ENCODE measurements around the gene AQP12A. TPM values are rescaled to one million over a fixed set of nuclear protein-coding genes. Genes with fewer than 3 reads are reported as not detected.

AQP12A gene
- total and polyA plus RNA-seq, 2 donors (not counting 1 experiment from before 2014, with no cell fraction given), result not detected

GRCh38 chr2:240645801-240646175 lies 45.9 kb upstream of the AQP12A start:
- CTCF ChIA-PET, result no interaction called here

GRCh38 chr2:240646176-240646899 lies 45.3 kb upstream of the AQP12A start:
- peaks cover 29% of the 10 kb centered on the region for H3K27me3 Mint-ChIP-seq
- Histone ChIP-seq H3K36me3 (replicated peaks in 1 of 2; ENCODE audit: control extremely low read depth in 1 of 2, control insufficient read depth in 1 of 2, extremely low read depth in 1 of 2, insufficient read depth in 2 of 2, low read length in 1 of 2) (no peaks in the 10 kb centered on the region), H3K27ac (ENCODE audit: low read length in 2 of 2) (no peak overlapping the region), H3K79me2 (ENCODE audit: control insufficient read depth, insufficient read depth, low read length) (no peaks in the 10 kb centered on the region), H3K4me1 (ENCODE audit: control insufficient read depth in 2 of 2, insufficient read depth in 2 of 2, low read length in 2 of 2) (no peaks in the 10 kb centered on the region), H3K9me3 (ENCODE audit: control extremely low read depth in 1 of 3, control insufficient read depth in 2 of 3, insufficient read depth in 1 of 3, low read length in 2 of 3) (peaks cover 0 to 14% (median 0%) of the 10 kb centered on the region in 3 donors), H4K20me1 (ENCODE audit: control insufficient read depth, insufficient read depth, low read length, poor library complexity, severe bottlenecking) (no peaks in the 10 kb centered on the region), H2AFZ (ENCODE audit: insufficient read depth, low read depth, low read length, poor library complexity, severe bottlenecking) (no peak overlapping the region), H3K9ac (ENCODE audit: low read length) (no peak overlapping the region), H3K4me2 (replicated peaks; ENCODE audit: low read depth, low read length, poor library complexity, severe bottlenecking) (no peak overlapping the region), H3K4me3 (ENCODE audit: control extremely low read depth in 1 of 5, extremely low read depth in 1 of 5, insufficient read depth in 1 of 5, low read depth in 2 of 5, low read length in 4 of 5) (no peak overlapping the region), H3K27me3 (replicated peaks in 1 of 4; ENCODE audit: control extremely low read depth in 1 of 4, control insufficient read depth in 3 of 4, insufficient read depth in 4 of 4, low read length in 3 of 4) (peaks cover 0 to 37% (median 5%) of the 10 kb centered on the region in 4 experiments)
- DNase-seq (no peak), ATAC-seq (ENCODE audit: low read depth) (no peak)
- no peak overlapping the region for H3K27ac Mint-ChIP-seq
- TF ChIP-seq EZH2 (IDR thresholded peaks at IDR 0.05; ENCODE audit: borderline replicate concordance, insufficient read depth, low read depth, low read length, poor library complexity, severe bottlenecking), result no peak
- TF ChIP-seq, protein P1, sequence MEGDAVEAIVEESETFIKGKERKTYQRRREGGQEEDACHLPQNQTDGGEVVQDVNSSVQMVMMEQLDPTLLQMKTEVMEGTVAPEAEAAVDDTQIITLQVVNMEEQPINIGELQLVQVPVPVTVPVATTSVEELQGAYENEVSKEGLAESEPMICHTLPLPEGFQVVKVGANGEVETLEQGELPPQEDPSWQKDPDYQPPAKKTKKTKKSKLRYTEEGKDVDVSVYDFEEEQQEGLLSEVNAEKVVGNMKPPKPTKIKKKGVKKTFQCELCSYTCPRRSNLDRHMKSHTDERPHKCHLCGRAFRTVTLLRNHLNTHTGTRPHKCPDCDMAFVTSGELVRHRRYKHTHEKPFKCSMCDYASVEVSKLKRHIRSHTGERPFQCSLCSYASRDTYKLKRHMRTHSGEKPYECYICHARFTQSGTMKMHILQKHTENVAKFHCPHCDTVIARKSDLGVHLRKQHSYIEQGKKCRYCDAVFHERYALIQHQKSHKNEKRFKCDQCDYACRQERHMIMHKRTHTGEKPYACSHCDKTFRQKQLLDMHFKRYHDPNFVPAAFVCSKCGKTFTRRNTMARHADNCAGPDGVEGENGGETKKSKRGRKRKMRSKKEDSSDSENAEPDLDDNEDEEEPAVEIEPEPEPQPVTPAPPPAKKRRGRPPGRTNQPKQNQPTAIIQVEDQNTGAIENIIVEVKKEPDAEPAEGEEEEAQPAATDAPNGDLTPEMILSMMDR (IDR thresholded peaks at IDR 0.05), result no peak
- intact Hi-C loops (cut with micrococcal nuclease), result no loop called here
- ChIA-PET CTCF (no interaction called here), POLR2A (no interaction called here)
- no peaks in the 10 kb centered on the region for H3K9me3 Mint-ChIP-seq (ENCODE audit: insufficient read depth)
- H3K4me1 Mint-ChIP-seq, result no peaks in the 10 kb centered on the region
- 79% methylated on average over 36 of the region's 36 CpGs for WGBS (ENCODE audit: insufficient coverage)
- no peak overlapping the region for H3K4me3 Mint-ChIP-seq

More at GRCh38 chr2:240645801-240646175, 45.9 kb upstream of the AQP12A start:
- no peaks in the 10 kb centered on the region for H3K4me1 Mint-ChIP-seq
- H3K27me3 Mint-ChIP-seq, result peaks cover 23% of the 10 kb centered on the region
- POLR2A ChIA-PET, result no interaction called here
- Histone ChIP-seq H3K9ac (ENCODE audit: low read length) (no peak overlapping the region), H3K36me3 (replicated peaks in 1 of 2; ENCODE audit: control extremely low read depth in 1 of 2, control insufficient read depth in 1 of 2, extremely low read depth in 1 of 2, insufficient read depth in 2 of 2, low read length in 1 of 2) (no peaks in the 10 kb centered on the region), H2AFZ (ENCODE audit: insufficient read depth, low read depth, low read length, poor library complexity, severe bottlenecking) (no peak overlapping the region), H4K20me1 (ENCODE audit: control insufficient read depth, insufficient read depth, low read length, poor library complexity, severe bottlenecking) (no peaks in the 10 kb centered on the region), H3K9me3 (ENCODE audit: control extremely low read depth in 1 of 3, control insufficient read depth in 2 of 3, insufficient read depth in 1 of 3, low read length in 2 of 3) (peaks cover 0 to 13% (median 0%) of the 10 kb centered on the region in 3 donors), H3K27ac (ENCODE audit: low read length in 2 of 2) (no peak overlapping the region), H3K4me3 (ENCODE audit: control extremely low read depth in 1 of 5, extremely low read depth in 1 of 5, insufficient read depth in 1 of 5, low read depth in 2 of 5, low read length in 4 of 5) (no peak overlapping the region), H3K27me3 (replicated peaks in 1 of 4; ENCODE audit: control extremely low read depth in 1 of 4, control insufficient read depth in 3 of 4, insufficient read depth in 4 of 4, low read length in 3 of 4) (peaks cover 0 to 31% (median 5%) of the 10 kb centered on the region in 4 experiments), H3K4me2 (replicated peaks; ENCODE audit: low read depth, low read length, poor library complexity, severe bottlenecking) (no peak overlapping the region), H3K4me1 (ENCODE audit: control insufficient read depth in 2 of 2, insufficient read depth in 2 of 2, low read length in 2 of 2) (no peaks in the 10 kb centered on the region), H3K79me2 (ENCODE audit: control insufficient read depth, insufficient read depth, low read length) (no peaks in the 10 kb centered on the region)
- intact Hi-C loops (cut with micrococcal nuclease), result no loop called here
- H3K9me3 Mint-ChIP-seq (ENCODE audit: insufficient read depth), result no peaks in the 10 kb centered on the region
- ATAC-seq (ENCODE audit: low read depth), result no peak
- WGBS (ENCODE audit: insufficient coverage), result 92% methylated on average over 10 of the region's 10 CpGs
- no peak overlapping the region for H3K4me3 Mint-ChIP-seq
- no peak for TF ChIP-seq EZH2 (IDR thresholded peaks at IDR 0.05; ENCODE audit: borderline replicate concordance, insufficient read depth, low read depth, low read length, poor library complexity, severe bottlenecking)
- TF ChIP-seq, protein P1 (IDR thresholded peaks at IDR 0.05), result no peak
- no peak overlapping the region for H3K27ac Mint-ChIP-seq
- DNase-seq, result no peak
